Measurements from ENCODE around the gene ATAD3C.
"Not testable (repeated sequence)": the region's sequence is repeated elsewhere in the genome, so short reads cannot be mapped to it uniquely, and the experiment has no call there.

DNA sequence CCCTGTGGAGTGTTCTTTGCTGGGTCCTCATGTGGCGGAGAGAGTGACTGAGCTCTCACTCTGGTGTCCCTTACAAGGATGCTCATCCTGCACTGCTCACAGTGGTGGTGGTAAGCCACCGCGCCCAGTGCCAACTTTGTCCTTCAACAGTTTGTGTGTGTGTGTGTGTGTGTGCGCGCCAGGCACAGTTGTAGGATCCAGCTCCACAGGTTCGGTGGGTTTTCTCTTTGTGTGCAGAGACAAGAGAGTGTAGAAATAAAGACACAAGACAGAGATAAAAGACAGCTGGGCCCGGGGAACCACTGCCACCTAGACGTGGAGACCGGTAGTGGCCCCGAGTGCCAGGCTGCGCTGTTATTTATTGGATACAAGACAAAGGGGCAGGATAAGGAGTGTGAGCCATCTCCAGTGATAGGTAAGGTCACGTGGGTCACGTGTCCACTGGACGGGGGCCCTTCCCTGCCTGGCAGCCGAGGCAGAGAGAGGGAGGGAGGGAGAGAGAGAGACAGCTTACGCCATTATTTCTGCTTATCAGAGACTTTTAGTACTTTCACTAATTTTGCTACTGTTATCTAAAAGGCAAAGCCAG is 55.4 kb downstream of the ATAD3C start:
- TF ChIP-seq, protein P1, sequence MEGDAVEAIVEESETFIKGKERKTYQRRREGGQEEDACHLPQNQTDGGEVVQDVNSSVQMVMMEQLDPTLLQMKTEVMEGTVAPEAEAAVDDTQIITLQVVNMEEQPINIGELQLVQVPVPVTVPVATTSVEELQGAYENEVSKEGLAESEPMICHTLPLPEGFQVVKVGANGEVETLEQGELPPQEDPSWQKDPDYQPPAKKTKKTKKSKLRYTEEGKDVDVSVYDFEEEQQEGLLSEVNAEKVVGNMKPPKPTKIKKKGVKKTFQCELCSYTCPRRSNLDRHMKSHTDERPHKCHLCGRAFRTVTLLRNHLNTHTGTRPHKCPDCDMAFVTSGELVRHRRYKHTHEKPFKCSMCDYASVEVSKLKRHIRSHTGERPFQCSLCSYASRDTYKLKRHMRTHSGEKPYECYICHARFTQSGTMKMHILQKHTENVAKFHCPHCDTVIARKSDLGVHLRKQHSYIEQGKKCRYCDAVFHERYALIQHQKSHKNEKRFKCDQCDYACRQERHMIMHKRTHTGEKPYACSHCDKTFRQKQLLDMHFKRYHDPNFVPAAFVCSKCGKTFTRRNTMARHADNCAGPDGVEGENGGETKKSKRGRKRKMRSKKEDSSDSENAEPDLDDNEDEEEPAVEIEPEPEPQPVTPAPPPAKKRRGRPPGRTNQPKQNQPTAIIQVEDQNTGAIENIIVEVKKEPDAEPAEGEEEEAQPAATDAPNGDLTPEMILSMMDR (IDR thresholded peaks at IDR 0.05), result peak; percentile 90
- TF ChIP-seq, protein P2, sequence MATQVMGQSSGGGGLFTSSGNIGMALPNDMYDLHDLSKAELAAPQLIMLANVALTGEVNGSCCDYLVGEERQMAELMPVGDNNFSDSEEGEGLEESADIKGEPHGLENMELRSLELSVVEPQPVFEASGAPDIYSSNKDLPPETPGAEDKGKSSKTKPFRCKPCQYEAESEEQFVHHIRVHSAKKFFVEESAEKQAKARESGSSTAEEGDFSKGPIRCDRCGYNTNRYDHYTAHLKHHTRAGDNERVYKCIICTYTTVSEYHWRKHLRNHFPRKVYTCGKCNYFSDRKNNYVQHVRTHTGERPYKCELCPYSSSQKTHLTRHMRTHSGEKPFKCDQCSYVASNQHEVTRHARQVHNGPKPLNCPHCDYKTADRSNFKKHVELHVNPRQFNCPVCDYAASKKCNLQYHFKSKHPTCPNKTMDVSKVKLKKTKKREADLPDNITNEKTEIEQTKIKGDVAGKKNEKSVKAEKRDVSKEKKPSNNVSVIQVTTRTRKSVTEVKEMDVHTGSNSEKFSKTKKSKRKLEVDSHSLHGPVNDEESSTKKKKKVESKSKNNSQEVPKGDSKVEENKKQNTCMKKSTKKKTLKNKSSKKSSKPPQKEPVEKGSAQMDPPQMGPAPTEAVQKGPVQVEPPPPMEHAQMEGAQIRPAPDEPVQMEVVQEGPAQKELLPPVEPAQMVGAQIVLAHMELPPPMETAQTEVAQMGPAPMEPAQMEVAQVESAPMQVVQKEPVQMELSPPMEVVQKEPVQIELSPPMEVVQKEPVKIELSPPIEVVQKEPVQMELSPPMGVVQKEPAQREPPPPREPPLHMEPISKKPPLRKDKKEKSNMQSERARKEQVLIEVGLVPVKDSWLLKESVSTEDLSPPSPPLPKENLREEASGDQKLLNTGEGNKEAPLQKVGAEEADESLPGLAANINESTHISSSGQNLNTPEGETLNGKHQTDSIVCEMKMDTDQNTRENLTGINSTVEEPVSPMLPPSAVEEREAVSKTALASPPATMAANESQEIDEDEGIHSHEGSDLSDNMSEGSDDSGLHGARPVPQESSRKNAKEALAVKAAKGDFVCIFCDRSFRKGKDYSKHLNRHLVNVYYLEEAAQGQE (IDR thresholded peaks at IDR 0.05; ENCODE audit: insufficient read depth in 1 of 2, low read depth in 2 of 2, low read length in 1 of 2), result not testable (repeated sequence)
- not testable (repeated sequence) for TF ChIP-seq POLR2AphosphoS5 (IDR thresholded peaks at IDR 0.05; ENCODE audit: low read depth, low read length)

Measured in Panc1 (cell line).